ENCODE measurements around the gene DNAJC18. TPM values are rescaled to one million over a fixed set of nuclear protein-coding genes. Genes with fewer than 3 reads are reported as not detected.
"Not testable (repeated sequence)": the region's sequence is repeated elsewhere in the genome, so short reads cannot be mapped to it uniquely, and the experiment has no call there.

The DNAJC18 gene
- total and polyA plus RNA-seq, 5 donors = 5.6 to 24.9 (median 14.8) TPM

DNA sequence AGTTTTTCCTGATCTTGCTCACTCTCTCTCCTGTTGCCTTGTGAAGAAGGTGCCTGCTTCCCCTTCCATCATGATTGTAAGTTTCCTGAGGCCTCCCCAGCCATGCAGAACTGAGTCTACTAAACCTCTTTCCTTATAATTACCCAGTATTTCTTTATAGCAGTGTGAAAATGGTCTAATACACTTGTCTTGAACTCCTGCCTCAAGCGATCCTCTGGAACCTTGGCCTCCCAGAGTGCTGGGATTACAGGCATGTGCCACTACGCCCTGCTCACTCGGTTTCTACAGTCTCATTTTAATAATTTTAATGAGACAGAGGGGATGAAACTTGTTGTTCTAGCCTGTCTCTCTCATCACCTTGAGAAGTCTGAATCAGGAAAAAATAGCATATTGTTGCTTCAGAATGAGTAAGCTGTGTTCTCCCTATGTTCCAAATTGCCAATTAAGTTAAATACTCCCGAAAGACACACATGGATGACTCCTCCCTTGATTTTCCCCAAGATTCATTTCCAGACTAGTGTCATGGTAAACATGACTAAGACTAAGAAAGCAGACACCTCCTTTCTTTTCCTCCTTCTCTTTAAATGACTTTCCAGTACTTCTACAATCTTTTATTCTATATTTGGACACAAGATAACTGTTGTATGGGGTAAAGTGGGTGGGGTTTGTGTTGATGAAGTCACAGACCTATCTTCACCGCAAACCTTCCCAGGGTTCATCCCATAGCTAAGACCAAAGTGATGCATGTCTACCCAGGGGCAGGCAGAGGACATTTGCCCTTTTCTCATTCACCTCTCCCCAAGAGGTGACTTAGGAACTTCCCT, 7.8 kb upstream of the DNAJC18 start:
- Histone ChIP-seq H3K27ac (ENCODE audit: low read length) (no peak overlapping the region), H3K4me1 (ENCODE audit: control insufficient read depth, insufficient read depth, low read length) (peaks cover 2% of the 10 kb centered on the region), H3K9me3 (ENCODE audit: control insufficient read depth, low read length) (no peaks in the 10 kb centered on the region), H3K4me3 (ENCODE audit: low read length) (no peak overlapping the region), H3K27me3 (ENCODE audit: control insufficient read depth, insufficient read depth) (no peaks in the 10 kb centered on the region)
- DNase-seq = no peak
- WGBS = 80% methylated on average over 5 of the region's 5 CpGs
- peak in 1 of 2 donors; percentile 27 for ATAC-seq
- intact Hi-C loops (cut with DNase I) = no loop called here

DNA sequence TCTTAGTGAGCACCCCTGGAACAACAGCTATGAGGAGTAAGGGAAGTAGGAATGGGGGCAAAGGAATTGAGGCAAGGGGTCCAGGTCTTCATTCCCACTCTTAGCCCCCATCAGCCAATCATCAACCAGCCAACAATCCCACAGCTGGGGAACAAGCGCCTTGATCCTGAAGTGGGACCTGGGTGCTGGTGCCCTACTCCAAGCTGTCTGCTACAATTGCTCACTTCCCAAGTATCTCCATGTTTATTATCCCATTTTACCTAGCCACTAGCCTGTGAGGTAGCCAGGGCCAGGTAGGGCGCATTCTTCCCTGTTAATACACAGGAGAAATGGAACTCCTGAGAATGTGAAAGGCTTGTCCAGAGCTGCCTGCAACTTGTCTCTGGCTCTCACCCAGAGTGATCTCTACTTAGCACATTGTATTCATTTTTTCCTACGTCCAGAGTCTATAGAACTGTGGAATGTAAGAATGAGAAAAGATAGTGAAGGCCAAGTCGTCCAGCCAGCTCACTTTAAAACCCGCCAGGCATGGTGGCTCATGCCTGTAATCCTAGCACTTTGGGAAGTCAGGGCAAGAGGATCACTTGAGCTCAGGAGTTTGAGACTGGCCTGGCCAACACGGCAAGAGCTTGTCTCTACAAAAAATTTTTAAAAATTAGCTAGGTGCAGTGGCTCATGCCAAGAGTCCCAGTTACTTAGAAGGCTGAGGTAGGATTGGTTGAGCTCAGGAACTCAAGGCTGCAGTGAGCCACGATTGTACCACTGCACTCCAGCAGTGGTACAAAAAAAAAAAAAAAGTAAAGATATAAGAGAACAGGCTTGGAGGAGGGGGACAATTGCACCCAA, 6.2 kb upstream of the DNAJC18 start:
- no peaks in the 10 kb centered on the region for H3K9me3 ChIP-seq (ENCODE audit: control insufficient read depth, low read length)
- H3K27ac ChIP-seq (ENCODE audit: low read length) = no peak overlapping the region
- no peak for DNase-seq
- H3K4me3 ChIP-seq (ENCODE audit: low read length) = no peak overlapping the region
- 46% methylated on average over 7 of the region's 7 CpGs for WGBS
- peaks cover 2% of the 10 kb centered on the region for H3K4me1 ChIP-seq (ENCODE audit: control insufficient read depth, insufficient read depth, low read length)
- ATAC-seq = peak; percentile 22 to 25
- intact Hi-C loops (cut with DNase I) = no loop called here
- no peaks in the 10 kb centered on the region for H3K27me3 ChIP-seq (ENCODE audit: control insufficient read depth, insufficient read depth)

DNA sequence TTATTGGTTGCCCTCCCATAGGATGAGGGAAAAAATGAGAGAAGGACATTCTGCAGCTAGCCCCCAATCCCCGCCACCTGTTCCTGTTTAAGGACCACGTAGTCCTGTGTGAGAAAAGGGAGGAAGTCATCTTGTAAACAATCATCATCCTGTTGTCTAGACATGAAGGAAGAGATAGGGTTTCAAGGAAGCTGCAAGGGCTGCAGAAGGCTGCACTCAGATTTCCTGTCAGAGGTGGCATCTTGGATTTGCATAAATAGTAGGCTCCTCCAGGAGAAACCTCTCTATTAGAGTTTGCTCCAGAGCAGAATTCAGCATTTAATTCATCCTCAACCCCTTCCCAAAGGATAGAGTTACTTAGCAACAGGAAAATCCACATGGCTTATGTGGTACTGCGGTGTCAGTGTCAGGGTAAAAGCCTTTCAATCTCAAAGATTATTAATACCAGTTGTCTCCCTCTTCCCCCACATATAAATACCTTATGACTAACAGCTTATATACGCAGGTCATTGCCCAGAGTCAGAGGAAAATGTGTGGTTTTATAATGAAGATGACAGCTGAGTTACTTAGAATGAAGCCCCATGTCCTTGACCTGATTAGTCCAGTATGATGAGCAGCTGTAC, 4.6 kb upstream of the DNAJC18 start:
- H3K27me3 ChIP-seq (ENCODE audit: control insufficient read depth, insufficient read depth) = no peaks in the 10 kb centered on the region
- intact Hi-C loops (cut with DNase I) = no loop called here
- peaks cover 2% of the 10 kb centered on the region for H3K4me1 ChIP-seq (ENCODE audit: control insufficient read depth, insufficient read depth, low read length)
- WGBS = 64% methylated on average over 4 of the region's 4 CpGs
- H3K4me3 ChIP-seq (ENCODE audit: low read length) = no peak overlapping the region
- no peak overlapping the region for H3K27ac ChIP-seq (ENCODE audit: low read length)
- ATAC-seq (no peak), DNase-seq (no peak)
- no peaks in the 10 kb centered on the region for H3K9me3 ChIP-seq (ENCODE audit: control insufficient read depth, low read length)

DNA sequence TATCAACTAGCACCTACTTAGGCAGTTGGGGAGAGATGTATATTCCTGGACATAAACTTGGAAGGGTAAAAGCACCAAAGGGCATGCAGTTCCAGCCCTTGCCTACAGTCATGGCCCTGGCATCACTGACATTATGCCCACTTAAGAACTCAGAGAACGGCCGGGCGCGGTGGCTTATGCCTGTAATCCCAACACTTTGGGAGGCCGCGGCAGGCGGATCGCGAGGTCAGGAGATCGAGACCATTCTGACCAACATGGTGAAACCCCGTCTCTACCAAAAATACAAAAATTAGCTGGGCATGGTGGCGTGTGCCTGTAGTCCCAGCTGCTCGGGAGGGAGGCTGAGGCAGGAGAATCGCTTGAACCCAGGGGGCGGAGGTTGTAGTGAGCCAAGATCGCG, 1.1 kb upstream of the DNAJC18 start:
- DNase-seq = peak in 1 of 3 donors; percentile 62
- H3K4me1 ChIP-seq (ENCODE audit: control insufficient read depth, insufficient read depth, low read length); ATAC-seq; H3K27ac ChIP-seq (ENCODE audit: low read length); intact Hi-C loops (cut with DNase I); H3K27me3 ChIP-seq (ENCODE audit: control insufficient read depth, insufficient read depth); H3K4me3 ChIP-seq (ENCODE audit: low read length); H3K9me3 ChIP-seq (ENCODE audit: control insufficient read depth, low read length): not testable (repeated sequence)
- WGBS = 97% methylated on average over 17 of the region's 17 CpGs

DNA sequence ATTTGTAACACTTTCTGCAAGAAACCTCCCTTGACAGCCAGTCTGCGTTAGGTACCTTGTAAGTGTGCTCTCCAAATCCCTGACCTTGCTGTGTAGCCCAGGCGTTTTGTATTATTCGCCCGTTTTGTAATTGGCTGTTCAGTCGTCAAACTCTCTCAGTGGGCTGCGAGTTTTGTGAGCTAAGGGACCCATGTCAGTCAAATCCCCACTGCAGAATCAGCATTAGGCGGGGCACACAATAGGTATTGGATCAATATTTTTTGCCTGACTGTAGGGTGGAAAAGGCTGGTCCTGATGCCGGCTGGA, 665 bp downstream of the DNAJC18 start:
- Histone ChIP-seq H3K4me1 (ENCODE audit: control insufficient read depth, insufficient read depth, low read length) (peaks cover 4% of the 10 kb centered on the region), H3K9me3 (ENCODE audit: control insufficient read depth, low read length) (no peaks in the 10 kb centered on the region), H3K4me3 (ENCODE audit: low read length) (peak overlapping the region; percentile 95), H3K27me3 (ENCODE audit: control insufficient read depth, insufficient read depth) (no peaks in the 10 kb centered on the region), H3K27ac (ENCODE audit: low read length) (peak overlapping the region; percentile 46)
- WGBS = 23% methylated on average over 8 of the region's 8 CpGs
- DNase-seq = no peak
- ATAC-seq = no peak
- intact Hi-C loops (cut with DNase I) = loop anchor here in 1 of 4 donors (10.0 kb wide), 1 partner anchor 46 kb away; the partner anchor contains the start of gene STING1

DNA sequence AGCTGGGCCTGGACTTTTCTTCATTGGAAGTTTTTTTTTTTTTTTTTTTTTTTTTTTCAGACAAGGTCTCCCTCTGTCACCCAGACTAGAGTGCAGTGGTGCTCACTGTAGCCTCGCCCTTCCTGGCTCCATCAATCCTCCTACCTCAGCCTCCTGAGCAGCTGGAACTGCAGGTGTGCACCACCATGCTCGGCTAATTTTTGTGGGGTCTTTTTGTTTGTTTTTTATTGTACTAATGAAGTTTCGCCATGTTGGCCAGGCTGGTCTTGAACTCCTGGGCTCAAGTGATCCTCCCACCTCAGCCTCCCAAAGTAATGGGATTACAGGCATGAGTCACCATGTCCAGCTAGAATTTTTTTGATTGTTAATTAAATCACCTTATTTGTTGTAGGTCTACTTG, 3.6 kb downstream of the DNAJC18 start:
- H3K27ac ChIP-seq (ENCODE audit: low read length) = no peak overlapping the region
- intact Hi-C loops (cut with DNase I) = loop anchor here in 1 of 4 donors (10.0 kb wide), 1 partner anchor 49 kb away; the partner anchor contains the start of gene STING1
- no peaks in the 10 kb centered on the region for H3K9me3 ChIP-seq (ENCODE audit: control insufficient read depth, low read length)
- H3K4me1 ChIP-seq (ENCODE audit: control insufficient read depth, insufficient read depth, low read length) = peaks cover 4% of the 10 kb centered on the region
- 96% methylated on average over 3 of the region's 3 CpGs for WGBS
- ATAC-seq (no peak), DNase-seq (no peak)
- no peak overlapping the region for H3K4me3 ChIP-seq (ENCODE audit: low read length)
- H3K27me3 ChIP-seq (ENCODE audit: control insufficient read depth, insufficient read depth) = no peaks in the 10 kb centered on the region

DNA sequence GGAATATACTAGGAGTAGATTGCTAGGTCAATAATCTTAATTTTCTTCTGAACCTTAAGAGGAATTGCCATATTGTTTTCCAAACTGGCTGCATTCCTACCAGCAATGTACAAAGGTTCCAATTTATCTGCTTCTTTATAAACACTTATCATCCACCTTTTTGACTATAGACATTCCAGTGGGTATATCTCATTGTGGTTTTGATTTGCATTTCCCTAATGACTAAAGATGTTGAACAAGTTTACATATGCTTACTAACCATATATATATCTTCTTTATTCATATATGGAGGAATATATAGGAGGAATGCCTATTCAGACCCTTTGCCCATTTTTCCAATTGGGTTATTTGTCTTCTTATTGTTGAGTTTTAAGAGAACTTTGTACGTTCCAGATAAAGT, 7.6 kb downstream of the DNAJC18 start:
- Histone ChIP-seq H3K27ac (ENCODE audit: low read length) (no peak overlapping the region), H3K27me3 (ENCODE audit: control insufficient read depth, insufficient read depth) (no peaks in the 10 kb centered on the region), H3K4me1 (ENCODE audit: control insufficient read depth, insufficient read depth, low read length) (no peaks in the 10 kb centered on the region), H3K9me3 (ENCODE audit: control insufficient read depth, low read length) (no peaks in the 10 kb centered on the region), H3K4me3 (ENCODE audit: low read length) (no peak overlapping the region)
- 71% methylated on average over 1 of the region's 1 CpG for WGBS
- no peak for ATAC-seq
- no peak for DNase-seq
- intact Hi-C loops (cut with DNase I) = loop anchor here in 1 of 4 donors (10.0 kb wide), 1 partner anchor 53 kb away; the partner anchor contains the start of gene STING1

DNA sequence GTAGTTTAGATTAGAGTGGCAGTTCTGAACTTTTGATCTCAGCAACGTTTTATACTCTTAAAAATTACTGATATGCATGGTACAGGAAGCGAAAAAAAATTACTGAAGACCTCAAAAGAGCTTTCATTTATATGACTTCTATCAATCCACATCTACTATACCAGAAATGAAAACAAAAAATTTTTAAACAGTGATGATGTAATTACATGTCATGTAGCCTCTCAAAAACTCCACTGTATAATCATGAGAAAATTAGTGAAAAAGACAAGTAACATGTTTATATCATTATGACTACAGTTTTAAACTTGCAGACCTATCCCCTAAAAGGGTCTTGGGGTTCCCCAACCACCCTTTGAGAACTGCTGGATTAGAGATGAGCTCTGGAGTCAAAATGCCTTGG, 9.3 kb downstream of the DNAJC18 start:
- Histone ChIP-seq H3K4me1 (ENCODE audit: control insufficient read depth, insufficient read depth, low read length) (no peaks in the 10 kb centered on the region), H3K27me3 (ENCODE audit: control insufficient read depth, insufficient read depth) (no peaks in the 10 kb centered on the region), H3K4me3 (ENCODE audit: low read length) (no peak overlapping the region), H3K27ac (ENCODE audit: low read length) (no peak overlapping the region), H3K9me3 (ENCODE audit: control insufficient read depth, low read length) (no peaks in the 10 kb centered on the region)
- ATAC-seq (no peak), DNase-seq (no peak)
- intact Hi-C loops (cut with DNase I) = loop anchor here in 1 of 4 donors (10.0 kb wide), 1 partner anchor 55 kb away; the partner anchor contains the start of gene STING1
- 75% methylated on average over 2 of the region's 2 CpGs for WGBS

DNA sequence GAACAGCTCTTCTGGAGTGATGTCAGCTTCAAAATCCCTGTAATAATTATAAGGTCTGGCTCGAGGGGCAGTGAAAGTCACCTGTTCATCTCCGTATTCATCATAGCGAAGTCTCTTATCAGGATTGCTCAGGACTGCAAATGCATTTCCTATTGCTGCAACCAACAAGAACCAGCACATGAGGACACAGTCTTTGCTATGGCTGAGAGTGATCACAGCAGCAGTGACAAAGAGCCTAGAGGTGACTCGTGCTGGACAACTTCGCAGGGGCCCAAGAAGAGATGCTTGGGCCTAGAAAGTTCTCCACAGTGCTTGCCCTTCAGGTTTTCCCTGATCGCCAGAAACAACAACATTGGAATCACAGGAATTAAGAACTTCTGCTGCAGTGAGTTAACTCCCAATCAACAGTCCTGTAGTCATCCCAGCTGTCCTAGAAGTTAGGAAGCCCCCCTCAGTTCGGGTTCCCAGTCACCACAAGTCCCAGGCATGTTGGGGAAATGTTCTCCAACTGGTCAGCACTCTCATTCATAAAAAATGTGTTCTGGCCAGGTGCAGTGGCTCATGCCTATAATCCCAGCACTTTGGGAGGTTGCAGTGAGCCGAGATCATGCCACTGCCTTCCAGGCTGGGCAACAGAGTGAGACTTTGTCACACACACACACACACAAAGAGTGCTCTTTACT, 13.0 kb downstream of the DNAJC18 start:
- no peak for DNase-seq
- intact Hi-C loops (cut with DNase I) = loop anchor here in 1 of 4 donors (10.0 kb wide), 1 partner anchor 188 kb away; no protein-coding TSS in a partner anchor
- WGBS = 70% methylated on average over 8 of the region's 8 CpGs
- H3K27ac ChIP-seq (ENCODE audit: low read length) = no peak overlapping the region
- no peak for ATAC-seq
- no peaks in the 10 kb centered on the region for H3K27me3 ChIP-seq (ENCODE audit: control insufficient read depth, insufficient read depth)
- H3K4me1 ChIP-seq (ENCODE audit: control insufficient read depth, insufficient read depth, low read length) = no peaks in the 10 kb centered on the region
- no peaks in the 10 kb centered on the region for H3K9me3 ChIP-seq (ENCODE audit: control insufficient read depth, low read length)
- no peak overlapping the region for H3K4me3 ChIP-seq (ENCODE audit: low read length)

DNA sequence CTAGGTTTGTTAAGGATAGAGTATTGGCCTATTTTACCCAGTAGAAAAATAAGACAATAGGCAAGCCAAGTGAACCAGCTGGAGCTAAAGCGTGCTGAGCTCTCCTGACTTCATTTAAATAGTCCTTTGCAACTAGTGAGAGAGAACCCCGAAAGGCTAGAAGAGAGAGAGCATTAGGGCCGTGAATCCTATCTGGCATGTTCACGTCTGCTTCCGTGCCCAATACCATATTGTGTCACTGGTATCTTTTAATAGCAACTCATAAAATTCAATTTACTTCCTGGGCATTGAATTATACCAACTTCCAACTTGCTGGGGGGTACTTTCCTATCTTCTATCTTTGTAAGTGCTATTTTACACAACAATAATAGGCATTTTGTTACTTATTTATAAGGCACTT, 13.8 kb downstream of the DNAJC18 start:
- 87% methylated on average over 5 of the region's 5 CpGs for WGBS
- ATAC-seq = no peak
- DNase-seq = no peak
- H3K4me3 ChIP-seq (ENCODE audit: low read length) = no peak overlapping the region
- no peak overlapping the region for H3K27ac ChIP-seq (ENCODE audit: low read length)
- no peaks in the 10 kb centered on the region for H3K9me3 ChIP-seq (ENCODE audit: control insufficient read depth, low read length)
- no peaks in the 10 kb centered on the region for H3K27me3 ChIP-seq (ENCODE audit: control insufficient read depth, insufficient read depth)
- intact Hi-C loops (cut with DNase I) = loop anchor here in 1 of 4 donors (10.0 kb wide), 1 partner anchor 189 kb away; no protein-coding TSS in a partner anchor
- H3K4me1 ChIP-seq (ENCODE audit: control insufficient read depth, insufficient read depth, low read length) = no peaks in the 10 kb centered on the region
